ENCODE measurements around the gene RUNX2.

Gene RUNX2

GRCh38 chr6:45595010-45595851 lies 267.1 kb downstream of the RUNX2 start:
- peak; percentile 70 for DNase-seq

DNA sequence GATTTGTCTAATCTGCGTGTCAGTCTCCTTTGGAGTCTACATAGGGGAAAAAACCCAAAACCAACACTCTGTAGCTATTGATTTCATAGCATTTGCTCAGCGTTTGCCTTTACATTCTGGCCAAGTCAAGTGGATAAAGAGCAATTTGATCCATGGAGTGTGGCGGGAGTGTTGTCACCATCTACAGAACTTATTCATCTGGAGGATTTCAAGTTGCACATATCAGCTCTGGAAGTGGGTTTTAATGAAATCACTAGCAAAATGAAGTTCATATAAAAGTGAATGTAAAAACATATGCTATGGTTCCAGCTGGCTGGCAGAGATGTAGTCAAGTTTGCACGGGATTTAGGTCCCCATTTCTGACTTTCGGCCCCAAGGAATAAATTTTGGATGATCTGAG lies 269.3 kb downstream of the RUNX2 start:
- DNase-seq = no peak

DNA sequence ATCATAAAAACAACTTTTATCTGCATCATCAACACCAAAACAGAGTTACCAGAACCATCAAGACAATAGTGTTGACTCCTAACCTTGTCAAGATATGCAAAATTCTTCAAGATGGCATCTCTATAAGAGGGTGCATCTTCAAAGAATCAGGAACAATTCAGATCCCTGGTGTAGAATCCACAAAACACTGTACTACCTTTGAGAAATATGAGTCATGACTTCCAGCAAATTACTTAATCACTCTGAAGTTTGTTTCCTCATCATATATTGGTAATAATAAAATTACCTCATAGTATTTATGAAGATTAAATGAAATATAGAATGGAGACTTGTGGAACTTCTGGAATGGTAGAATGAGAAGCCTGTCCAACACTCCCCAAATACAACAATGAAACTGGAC lies 270.9 kb downstream of the RUNX2 start:
- no peak for DNase-seq

DNA sequence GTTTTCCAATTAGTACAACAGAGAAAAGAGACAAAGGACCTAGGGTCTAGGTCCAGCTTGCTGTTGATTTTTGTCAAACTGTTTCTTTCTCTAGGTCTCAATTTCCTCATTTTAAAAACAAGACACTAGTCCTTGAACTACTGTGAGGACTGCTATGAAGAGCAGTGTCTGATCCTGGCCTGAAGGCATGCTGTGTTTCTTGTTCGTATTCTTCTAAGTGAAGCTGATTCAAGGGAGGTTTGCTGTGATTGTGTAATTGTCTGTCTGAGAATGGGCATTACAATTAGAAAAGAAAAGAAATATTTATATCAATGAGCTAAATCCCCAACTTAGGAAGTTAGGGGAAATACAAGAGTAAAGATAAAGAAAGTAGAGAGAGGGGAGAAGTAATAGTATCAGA lies 277.8 kb downstream of the RUNX2 start:
- no peak for DNase-seq

GRCh38 chr6:45606831-45607400 lies 278.8 kb downstream of the RUNX2 start:
- DNase-seq = no peak

- DNase-seq = no peak
These were observed 279.7 kb downstream of the RUNX2 start for GRCh38 chr6:45607798-45608197.

DNA sequence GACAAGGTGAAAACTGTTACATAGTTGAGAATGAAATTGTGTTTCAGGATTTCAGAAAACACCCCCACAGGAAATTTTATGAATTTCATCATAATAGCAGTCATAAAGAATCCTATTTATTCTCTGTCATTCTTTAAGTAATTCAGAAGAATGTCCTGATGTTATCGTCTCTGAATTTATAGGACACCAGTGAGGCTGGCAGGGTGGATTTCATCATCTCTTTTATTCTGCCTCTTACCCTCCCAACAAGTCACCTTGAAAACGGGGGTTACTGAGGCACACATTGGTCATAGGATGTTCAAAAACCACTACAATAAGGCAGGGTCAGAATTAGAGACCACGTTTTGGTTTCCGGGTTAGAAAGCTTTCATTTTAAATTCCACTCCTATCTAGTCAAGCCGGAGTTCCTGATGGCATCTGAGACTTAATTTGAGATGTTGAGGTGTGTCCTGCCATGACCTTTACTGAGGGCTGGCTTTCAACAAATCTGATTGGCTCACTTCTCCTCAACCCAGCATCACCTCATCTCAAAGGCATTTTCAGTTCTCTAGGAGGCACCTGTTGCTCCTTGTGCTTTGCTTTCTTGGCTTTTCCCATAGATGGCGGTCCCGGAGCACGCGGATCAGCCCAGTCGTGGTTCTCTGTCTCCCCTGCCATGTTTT lies 280.3 kb downstream of the RUNX2 start:
- peak; percentile 57 for DNase-seq

DNA sequence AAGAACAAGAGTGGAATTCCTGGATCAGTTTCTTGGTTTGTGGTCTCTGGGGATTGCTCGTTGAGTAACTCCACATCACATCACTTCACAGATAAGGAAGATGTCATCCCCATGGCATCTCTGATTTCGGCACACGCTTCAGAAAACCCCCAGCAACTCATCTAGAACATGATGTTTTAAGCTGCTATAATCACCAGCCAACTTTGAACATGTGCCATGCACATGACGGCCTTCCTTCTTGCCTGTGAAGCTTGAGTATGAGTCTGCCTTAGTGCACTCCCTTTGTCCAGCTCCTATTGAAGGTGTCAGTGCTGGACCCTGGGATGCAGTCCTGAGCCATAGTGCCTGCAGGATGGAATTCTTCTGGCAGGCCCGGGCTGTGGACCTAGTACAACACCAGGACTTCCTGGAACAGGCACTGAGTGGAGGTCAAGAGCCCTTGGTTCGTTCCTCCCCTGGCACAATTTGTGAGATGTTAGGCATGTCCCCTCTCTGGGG lies 281.1 kb downstream of the RUNX2 start:
- DNase-seq = no peak

GRCh38 chr6:45610374-45610773 lies 282.2 kb downstream of the RUNX2 start:
- no peak for DNase-seq

DNA sequence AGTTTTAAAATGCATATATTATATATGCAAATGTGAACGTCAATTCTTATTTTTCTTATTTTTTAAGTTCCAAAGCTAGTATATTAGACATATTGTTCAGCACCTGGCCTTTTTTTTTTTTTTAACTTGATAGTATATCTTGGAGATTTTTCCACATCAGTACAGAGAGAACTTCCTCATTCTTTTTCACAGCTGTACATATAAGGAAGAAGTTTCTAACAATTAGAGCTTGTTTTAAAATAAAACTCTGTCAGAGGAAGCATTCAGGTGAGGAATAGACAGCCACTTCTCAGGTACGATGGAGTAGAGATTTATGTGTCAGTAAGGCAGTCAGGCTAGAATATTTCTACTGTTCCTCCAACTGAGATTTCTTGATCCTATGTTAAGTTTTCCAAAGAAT lies 282.7 kb downstream of the RUNX2 start:
- DNase-seq = no peak

DNA sequence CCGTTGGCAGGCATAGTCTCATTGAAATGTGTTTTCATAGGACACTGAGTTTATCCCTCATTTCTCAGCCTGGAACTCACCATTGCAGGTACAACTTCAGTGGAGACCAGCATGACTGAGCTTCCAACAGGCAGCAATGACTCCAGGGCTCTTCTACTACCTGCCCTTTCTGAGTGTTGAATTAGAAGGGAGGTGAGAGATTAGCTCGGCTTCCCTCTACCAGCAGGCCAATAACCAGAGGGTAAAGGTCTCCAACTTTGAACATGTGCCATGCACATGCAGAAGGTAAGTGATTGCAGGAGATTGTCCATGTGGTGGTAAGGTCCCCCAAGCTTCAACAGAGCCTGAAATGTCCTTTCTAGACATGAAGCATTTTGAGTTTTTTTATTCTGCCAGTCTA lies 283.4 kb downstream of the RUNX2 start:
- DNase-seq = no peak

GRCh38 chr6:45613656-45614055 lies 285.5 kb downstream of the RUNX2 start:
- no peak for DNase-seq

GRCh38 chr6:45614488-45615285 lies 286.6 kb downstream of the RUNX2 start:
- DNase-seq = no peak

DNA sequence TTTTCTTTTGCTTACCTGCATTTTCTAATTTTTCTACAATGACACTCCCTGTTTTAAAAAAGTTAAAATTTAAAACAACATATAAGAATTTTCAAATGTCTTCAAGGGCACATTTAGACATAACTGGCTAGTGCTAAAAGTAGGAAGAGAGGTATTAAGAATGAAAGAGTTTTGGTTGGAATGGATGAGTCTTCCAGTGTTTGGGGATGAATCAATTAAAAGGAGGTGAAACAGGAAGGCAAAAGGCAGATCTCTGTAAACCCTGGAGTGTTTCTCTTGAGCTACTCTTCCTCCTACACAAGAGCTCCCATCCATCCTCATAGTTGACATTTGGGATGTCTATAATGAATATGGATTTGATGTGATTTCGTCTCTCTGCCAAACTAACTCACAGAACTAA lies 288.1 kb downstream of the RUNX2 start:
- peak; percentile 36 for DNase-seq

GRCh38 chr6:45617441-45617840 lies 289.3 kb downstream of the RUNX2 start:
- DNase-seq = no peak

DNA sequence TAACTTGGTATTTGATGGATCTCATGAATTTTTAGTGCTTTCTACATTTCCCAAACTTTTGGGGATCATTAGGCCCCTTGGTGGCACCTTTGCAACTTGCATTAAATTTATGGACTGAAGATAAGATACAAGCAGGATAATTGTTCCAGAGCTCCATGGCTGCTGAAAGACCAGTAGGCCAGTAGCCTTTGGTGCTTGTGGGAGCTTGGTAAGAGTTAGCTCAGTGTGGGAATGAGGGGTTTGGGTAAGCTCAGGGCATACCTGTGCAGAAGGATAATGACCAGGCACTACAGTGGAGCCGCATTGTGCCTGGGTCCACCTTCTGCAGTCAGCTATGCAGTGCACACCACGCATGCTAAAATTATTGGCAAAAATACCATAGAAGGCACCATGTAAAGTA lies 290.1 kb downstream of the RUNX2 start:
- DNase-seq = no peak

DNA sequence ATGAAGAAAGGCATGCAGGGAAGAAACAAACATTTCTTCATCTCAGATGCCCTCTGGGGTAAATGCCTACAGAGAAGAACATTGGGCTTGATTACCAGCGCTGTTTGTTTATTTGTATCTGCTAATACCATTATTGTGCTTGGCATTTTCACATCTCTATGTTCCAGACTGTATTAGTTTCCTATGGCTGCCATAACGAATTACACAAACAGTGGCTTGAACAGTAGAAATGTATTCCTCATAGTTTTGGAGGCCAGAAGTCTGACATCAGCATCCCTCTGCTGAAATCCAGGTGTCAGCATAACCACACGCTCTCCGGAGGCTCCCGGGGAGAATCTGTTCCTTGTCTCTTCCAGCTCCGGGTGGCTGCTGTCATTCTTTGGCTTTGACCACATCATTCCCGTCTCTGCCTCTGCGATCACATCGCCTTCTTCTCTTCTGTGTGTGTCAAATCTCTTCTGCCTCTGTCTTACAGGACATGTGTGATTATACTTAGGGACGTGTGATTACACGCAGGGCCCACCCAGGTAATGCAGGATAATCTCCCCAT lies 291.2 kb downstream of the RUNX2 start:
- no peak for DNase-seq

DNA sequence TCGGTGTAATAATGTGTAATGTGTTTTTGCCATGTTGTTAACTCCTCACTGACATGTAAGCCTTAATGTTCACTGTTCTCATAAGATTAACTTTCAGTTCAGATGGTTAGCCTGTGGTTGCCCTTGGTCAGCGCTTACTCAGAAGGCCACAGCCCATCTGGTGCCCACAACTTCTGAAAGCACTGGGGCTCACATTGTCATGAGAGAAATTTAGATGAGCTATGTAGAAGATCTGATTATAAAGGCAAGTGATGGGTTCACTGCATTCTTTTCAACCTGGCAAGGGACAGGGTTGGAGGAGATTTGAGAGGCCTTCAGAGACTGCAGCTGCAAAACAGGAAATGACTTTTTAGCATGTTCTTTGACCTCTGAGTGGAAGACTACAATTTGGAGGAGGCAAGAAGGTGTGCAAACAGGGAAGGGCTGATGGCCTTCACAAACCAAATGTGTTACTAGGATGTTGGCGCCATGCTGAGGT lies 291.9 kb downstream of the RUNX2 start:
- DNase-seq = peak; percentile 61

GRCh38 chr6:45624228-45624627 lies 296.1 kb downstream of the RUNX2 start:
- no peak for DNase-seq

DNA sequence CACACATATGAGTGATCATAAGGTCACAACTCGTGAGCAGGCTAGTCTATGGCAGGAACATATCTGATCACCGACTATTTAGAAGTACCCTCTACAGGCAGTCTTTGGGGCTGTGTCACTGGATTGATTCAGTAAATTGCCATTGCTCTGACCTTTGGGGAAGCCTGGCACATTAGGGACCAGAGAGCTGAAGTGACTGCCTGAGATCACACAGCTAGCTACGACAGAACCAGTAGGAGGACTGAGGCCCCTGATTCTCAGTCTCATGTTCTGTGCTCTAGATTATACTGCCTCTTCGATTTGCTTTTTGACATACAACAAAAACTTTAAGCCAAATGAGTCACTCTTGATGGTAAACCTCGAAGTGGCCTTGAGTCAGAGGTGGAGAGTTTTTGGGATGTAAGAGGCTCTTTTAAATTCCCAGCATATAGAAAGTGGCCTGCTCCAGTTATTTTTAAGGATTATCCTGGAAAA lies 297.1 kb downstream of the RUNX2 start:
- DNase-seq = peak; percentile 58

DNA sequence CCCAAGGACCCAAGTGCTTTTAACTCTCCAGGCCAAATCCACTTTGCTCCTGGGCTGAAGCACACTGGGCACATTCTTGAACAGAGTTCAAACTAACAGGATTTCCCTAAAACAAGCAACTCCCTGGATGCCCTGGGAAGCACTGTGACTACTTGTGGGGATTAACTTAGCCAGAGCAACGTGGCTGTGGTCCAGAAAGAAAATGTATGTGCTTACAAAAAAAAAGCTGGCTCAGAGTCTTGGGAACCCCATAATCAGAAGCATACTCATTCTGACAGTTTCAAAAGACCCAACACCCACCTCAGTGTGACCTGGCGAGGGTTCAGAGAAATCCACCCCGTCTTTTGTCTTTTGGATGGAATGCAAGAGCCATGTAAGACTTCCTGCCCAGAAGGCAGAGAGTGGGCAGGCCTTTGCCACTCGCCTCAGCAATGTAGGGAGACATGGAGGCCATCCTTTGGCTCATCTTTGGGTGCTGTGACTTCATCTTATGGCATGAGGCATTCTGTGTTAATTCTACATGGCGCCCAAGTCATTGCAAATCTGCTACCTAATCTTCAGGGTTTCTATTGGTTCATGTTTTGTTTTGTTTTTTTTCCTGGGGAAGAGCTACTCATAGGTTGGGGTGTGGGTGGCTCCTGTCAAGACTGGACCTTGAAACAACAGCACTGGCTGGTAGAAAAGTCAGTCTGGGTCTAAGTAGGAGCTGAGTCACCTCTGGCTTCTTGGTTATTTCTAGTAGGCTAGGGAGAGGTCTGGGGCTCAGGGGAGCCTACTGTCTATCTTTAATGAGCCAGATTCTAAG lies 298.2 kb downstream of the RUNX2 start:
- DNase-seq = peak; percentile 53

GRCh38 chr6:45630314-45630713 lies 302.2 kb downstream of the RUNX2 start:
- DNase-seq = no peak
